Progenitor cell of endocrine pancreas (in vitro differentiated cells): ENCODE results near the gene VKORC1. TPM values are rescaled to one million over a fixed set of nuclear protein-coding genes. Genes with fewer than 3 reads are reported as not detected.

Source experiments
- DNase-seq: peaks from one replicate; pipeline ENCODE4 v3.0.0; 2021; ENCODE audit warnings: low spot score; ENCODE audit not compliant: unreplicated experiment
- H3K27ac Mint-ChIP-seq: 2 replicates; pipeline ENCODE4 v1.8.0; 2021; ENCODE audit warnings: mild to moderate bottlenecking, moderate library complexity, mixed read lengths
- H3K27me3 Mint-ChIP-seq: 2 replicates; pipeline ENCODE4 v1.8.0; 2021; ENCODE audit warnings: mixed read lengths
- H3K36me3 Mint-ChIP-seq: 2 replicates; pipeline ENCODE4 v1.8.0; 2022; ENCODE audit warnings: mixed read lengths; ENCODE audit not compliant: insufficient read depth
- H3K4me1 Mint-ChIP-seq: 2 replicates; pipeline ENCODE4 v1.8.0; 2021; ENCODE audit warnings: low read depth, mixed read lengths
- H3K4me3 Mint-ChIP-seq: 2 replicates; pipeline ENCODE4 v1.8.0; 2021; ENCODE audit warnings: low read depth, mild to moderate bottlenecking, moderate library complexity, mixed read lengths
- H3K9me3 Mint-ChIP-seq: 2 replicates; pipeline ENCODE4 v1.8.0; 2021; ENCODE audit warnings: low read depth, mixed read lengths
- CTCF ChIP-seq: fragments of 200-600 bp; sonication (generic); IDR thresholded peaks from one replicate; pipeline ENCODE4 v1.5.0; 2021; ENCODE audit warnings: antibody characterized with exemption, mild to moderate bottlenecking; ENCODE audit not compliant: unreplicated experiment
- total RNA-seq: library from RNA; stranded (reverse); gene quantifications from 2 replicates; pipeline ENCODE4 v1.2.1, GENCODE V29; 2021

VKORC1 gene
- total RNA-seq, 1 donor from 2014 or later, result 51.0 TPM

GRCh38 chr16:31135535-31136286 is 41.1 kb upstream of the VKORC1 start, which contains the start of gene PRSS8:
PRSS8 (minus strand) TSS chr16:31135727; CDS start chr16:31135498, 229 bp downstream.
- H3K27me3 Mint-ChIP-seq, result no peaks in the 10 kb centered on the region
- peak within 1 kb of the TSS; percentile 98 for H3K27ac Mint-ChIP-seq
- H3K4me1 Mint-ChIP-seq, result peaks cover 47% of the 10 kb centered on the region
- H3K9me3 Mint-ChIP-seq, result no peaks in the 10 kb centered on the region
- TF ChIP-seq CTCF, result no peak
- H3K4me3 Mint-ChIP-seq, result peak within 1 kb of the TSS; percentile 91
- H3K36me3 Mint-ChIP-seq, result peaks cover 12% of the 10 kb centered on the region
- peak; percentile 66 for DNase-seq

GRCh38 chr16:31134625-31135534 is 40.3 kb upstream of the VKORC1 start:
- peak; percentile 43 for TF ChIP-seq CTCF
- Mint-ChIP-seq H3K27me3 (no peaks in the 10 kb centered on the region), H3K36me3 (peaks cover 14% of the 10 kb centered on the region), H3K4me3 (peak overlapping the region; percentile 91), H3K9me3 (no peaks in the 10 kb centered on the region), H3K4me1 (peaks cover 49% of the 10 kb centered on the region), H3K27ac (peak overlapping the region; percentile 98)
- DNase-seq, result no peak

GRCh38 chr16:31134091-31134571 is 39.5 kb upstream of the VKORC1 start:
- H3K4me1 Mint-ChIP-seq, result peaks cover 49% of the 10 kb centered on the region
- H3K27me3 Mint-ChIP-seq, result no peaks in the 10 kb centered on the region
- H3K9me3 Mint-ChIP-seq, result no peaks in the 10 kb centered on the region
- H3K36me3 Mint-ChIP-seq, result peaks cover 14% of the 10 kb centered on the region
- H3K27ac Mint-ChIP-seq, result peak overlapping the region; percentile 98
- TF ChIP-seq CTCF, result no peak
- H3K4me3 Mint-ChIP-seq, result peak overlapping the region; percentile 91
- DNase-seq, result no peak

GRCh38 chr16:31133046-31133501 is 38.5 kb upstream of the VKORC1 start:
- H3K27ac Mint-ChIP-seq, result peak overlapping the region; percentile 93
- peak overlapping the region; percentile 91 for H3K4me3 Mint-ChIP-seq
- H3K36me3 Mint-ChIP-seq, result peaks cover 14% of the 10 kb centered on the region
- DNase-seq, result no peak
- H3K4me1 Mint-ChIP-seq, result peaks cover 40% of the 10 kb centered on the region
- no peak for TF ChIP-seq CTCF
- no peaks in the 10 kb centered on the region for H3K9me3 Mint-ChIP-seq
- H3K27me3 Mint-ChIP-seq, result no peaks in the 10 kb centered on the region
